ENCODE data around the gene TET1. TPM values are rescaled to one million over a fixed set of nuclear protein-coding genes. Genes with fewer than 3 reads are reported as not detected.
"Not testable (repeated sequence)": the region's sequence is repeated elsewhere in the genome, so short reads cannot be mapped to it uniquely, and the experiment has no call there.

The TET1 gene
- total and polyA plus RNA-seq, 2 donors from 2014 or later = 0.22 to 2.2 TPM

DNA sequence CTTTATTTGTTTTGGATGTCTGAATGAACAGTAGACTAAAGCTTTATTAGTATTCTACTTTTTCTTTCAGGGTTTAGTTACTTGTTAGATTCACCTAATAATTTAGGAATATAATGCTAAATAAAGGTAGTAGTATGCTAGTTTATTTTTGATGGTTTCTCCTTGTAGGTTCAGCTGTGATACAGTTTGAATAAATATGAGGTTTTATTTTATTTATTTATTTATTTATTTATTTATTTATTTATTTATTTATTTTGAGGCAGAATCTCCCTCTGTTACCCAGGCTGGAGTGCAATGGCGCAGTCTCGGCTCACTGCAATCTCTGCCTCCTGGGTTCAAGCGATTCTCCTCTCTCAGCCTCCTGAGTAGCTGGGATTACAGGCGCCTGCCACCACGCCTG, 180.5 kb downstream of the TET1 start:
- not testable (repeated sequence) for FAIRE-seq
- peaks cover 13 to 43% (median 19%) of the 10 kb centered on the region in 3 donors for H3K36me3 ChIP-seq (ENCODE audit: control insufficient read depth in 2 of 3, insufficient read depth in 3 of 3, low read length in 3 of 3)

DNA sequence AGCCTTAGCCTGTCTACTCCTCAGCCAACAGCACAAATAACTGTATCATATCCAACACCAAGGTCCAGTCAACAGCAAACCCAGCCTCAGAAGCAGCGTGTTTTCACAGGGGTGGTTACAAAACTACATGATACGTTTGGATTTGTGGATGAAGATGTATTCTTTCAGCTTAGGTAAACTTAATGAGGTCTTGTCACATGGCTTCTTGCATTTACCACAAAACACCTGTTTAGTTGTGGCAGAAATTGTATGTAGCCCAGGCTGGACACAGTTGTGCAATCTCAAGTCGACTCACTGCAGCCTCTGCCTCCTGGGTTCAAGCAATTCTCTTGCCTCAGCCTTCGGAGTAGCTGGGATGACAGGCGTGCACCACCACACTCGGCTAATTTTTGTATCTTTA, 182.3 kb downstream of the TET1 start:
- H3K36me3 ChIP-seq (ENCODE audit: control insufficient read depth in 2 of 3, insufficient read depth in 3 of 3, low read length in 3 of 3) = peaks cover 14 to 36% (median 17%) of the 10 kb centered on the region in 3 donors

More for the DNA sequence above, 180.5 kb downstream of the TET1 start:
- H3K4me1 ChIP-seq (ENCODE audit: control insufficient read depth in 2 of 3, insufficient read depth in 2 of 3, low read depth in 1 of 3, low read length in 3 of 3); H3K4me3 ChIP-seq (ENCODE audit: low read length in 3 of 3); H3K27me3 ChIP-seq (ENCODE audit: control insufficient read depth, insufficient read depth, low read length); DNase-seq; H3K27ac ChIP-seq (ENCODE audit: low read depth in 2 of 2, low read length in 2 of 2); intact Hi-C loops (cut with DNase I); H3K9ac ChIP-seq (ENCODE audit: low read length in 3 of 3); H3K9me3 ChIP-seq (ENCODE audit: control insufficient read depth in 2 of 3, insufficient read depth in 1 of 3, low read length in 3 of 3): not testable (repeated sequence)

More for the DNA sequence above, 182.3 kb downstream of the TET1 start:
- Histone ChIP-seq H3K4me3 (ENCODE audit: low read length in 3 of 3) (no peak overlapping the region), H3K4me1 (ENCODE audit: control insufficient read depth in 2 of 3, insufficient read depth in 2 of 3, low read depth in 1 of 3, low read length in 3 of 3) (no peaks in the 10 kb centered on the region), H3K27ac (ENCODE audit: low read depth in 2 of 2, low read length in 2 of 2) (no peak overlapping the region), H3K9me3 (ENCODE audit: control insufficient read depth in 2 of 3, insufficient read depth in 1 of 3, low read length in 3 of 3) (no peaks in the 10 kb centered on the region), H3K27me3 (ENCODE audit: control insufficient read depth, insufficient read depth, low read length) (no peaks in the 10 kb centered on the region), H3K9ac (ENCODE audit: low read length in 3 of 3) (no peak overlapping the region)
- intact Hi-C loops (cut with DNase I) = no loop called here
- DNase-seq (no peak), FAIRE-seq (no peak)
- TF ChIP-seq, protein P1, sequence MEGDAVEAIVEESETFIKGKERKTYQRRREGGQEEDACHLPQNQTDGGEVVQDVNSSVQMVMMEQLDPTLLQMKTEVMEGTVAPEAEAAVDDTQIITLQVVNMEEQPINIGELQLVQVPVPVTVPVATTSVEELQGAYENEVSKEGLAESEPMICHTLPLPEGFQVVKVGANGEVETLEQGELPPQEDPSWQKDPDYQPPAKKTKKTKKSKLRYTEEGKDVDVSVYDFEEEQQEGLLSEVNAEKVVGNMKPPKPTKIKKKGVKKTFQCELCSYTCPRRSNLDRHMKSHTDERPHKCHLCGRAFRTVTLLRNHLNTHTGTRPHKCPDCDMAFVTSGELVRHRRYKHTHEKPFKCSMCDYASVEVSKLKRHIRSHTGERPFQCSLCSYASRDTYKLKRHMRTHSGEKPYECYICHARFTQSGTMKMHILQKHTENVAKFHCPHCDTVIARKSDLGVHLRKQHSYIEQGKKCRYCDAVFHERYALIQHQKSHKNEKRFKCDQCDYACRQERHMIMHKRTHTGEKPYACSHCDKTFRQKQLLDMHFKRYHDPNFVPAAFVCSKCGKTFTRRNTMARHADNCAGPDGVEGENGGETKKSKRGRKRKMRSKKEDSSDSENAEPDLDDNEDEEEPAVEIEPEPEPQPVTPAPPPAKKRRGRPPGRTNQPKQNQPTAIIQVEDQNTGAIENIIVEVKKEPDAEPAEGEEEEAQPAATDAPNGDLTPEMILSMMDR (IDR thresholded peaks at IDR 0.05; ENCODE audit: borderline replicate concordance, extremely low read depth, insufficient read depth) = no peak

Other genes starting within 250 kb of the TET1 start
- gene HNRNPH3, start 228.3 kb upstream of the TET1 start, total RNA-seq = 114 TPM
- gene HNRNPH3, start 228.3 kb upstream of the TET1 start, polyA plus RNA-seq (ENCODE audit: insufficient read depth, low read depth, low replicate concordance) = 119 TPM
- gene PBLD, start 227.4 kb upstream of the TET1 start, total RNA-seq = 33.5 TPM
- gene PBLD, start 227.4 kb upstream of the TET1 start, polyA plus RNA-seq (ENCODE audit: insufficient read depth, low read depth, low replicate concordance) = 104 TPM
- 27.5 TPM for gene RUFY2, start 153.1 kb upstream of the TET1 start, total RNA-seq
- gene RUFY2, start 153.1 kb upstream of the TET1 start, polyA plus RNA-seq (ENCODE audit: insufficient read depth, low read depth, low replicate concordance) = 7.4 TPM
- gene DNA2, start 88.4 kb upstream of the TET1 start, total RNA-seq = 3.6 TPM
- 2.2 TPM for gene DNA2, start 88.4 kb upstream of the TET1 start, polyA plus RNA-seq (ENCODE audit: insufficient read depth, low read depth, low replicate concordance)
- 28.2 TPM for gene SLC25A16, start 32.8 kb upstream of the TET1 start, total RNA-seq
- gene SLC25A16, start 32.8 kb upstream of the TET1 start, polyA plus RNA-seq (ENCODE audit: insufficient read depth, low read depth, low replicate concordance) = 17.5 TPM
- gene CCAR1, start 160.9 kb downstream of the TET1 start, total RNA-seq = 54.4 TPM
- gene CCAR1, start 160.9 kb downstream of the TET1 start, polyA plus RNA-seq (ENCODE audit: insufficient read depth, low read depth, low replicate concordance) = 45.2 TPM

Measured in kidney (tissue), 14 donors.